BLaER1 treated with 17β-estradiol and CSF1 and Interleukin-3, amounts not matched to agents 10 nM and 100 nM (cell line): ENCODE results near the gene HAGHL.
A peak's percentile ranks its signal among the peaks of the same experiment; 100 is the strongest.

Experiments used
- H3K27ac ChIP-seq, 11 experiments: shearing (Covaris generic); formaldehyde crosslinking; 2 replicates each; pipeline ENCODE4 v1.8.1; 2022
- H3K27me3 ChIP-seq, 11 experiments: shearing (Covaris generic); formaldehyde crosslinking; 2 replicates each; pipeline ENCODE4 v1.8.1; 2022
- H3K36me3 ChIP-seq, 11 experiments: shearing (Covaris generic); formaldehyde crosslinking; 2 replicates each; pipeline ENCODE4 v1.8.1; 2022
- H3K4me1 ChIP-seq, 10 experiments: shearing (Covaris generic); formaldehyde crosslinking; 2 replicates each; pipeline ENCODE4 v1.8.1; 2022
- H3K4me2 ChIP-seq, 11 experiments: shearing (Covaris generic); formaldehyde crosslinking; 2 replicates each; pipeline ENCODE4 v1.8.1; 2022
- H3K4me3 ChIP-seq, 10 experiments: shearing (Covaris generic); formaldehyde crosslinking; 2 replicates each; pipeline ENCODE4 v1.8.1; 2022
- H3K9ac ChIP-seq, 11 experiments: shearing (Covaris generic); formaldehyde crosslinking; 2 replicates each; pipeline ENCODE4 v1.8.1; 2022
- H3K9me3 ChIP-seq, 11 experiments: shearing (Covaris generic); formaldehyde crosslinking; replicated peaks in 1 of 11; 2 replicates each; pipeline ENCODE4 v1.8.1; 2022
- H4K20me1 ChIP-seq, 11 experiments: shearing (Covaris generic); formaldehyde crosslinking; 2 replicates each; pipeline ENCODE4 v1.8.1; 2022
- Cebpa-rat ChIP-seq, 11 experiments: shearing (Covaris generic); IDR thresholded peaks; 2 replicates each; pipeline ENCODE4 v1.8.1; 2022

Gene HAGHL

DNA sequence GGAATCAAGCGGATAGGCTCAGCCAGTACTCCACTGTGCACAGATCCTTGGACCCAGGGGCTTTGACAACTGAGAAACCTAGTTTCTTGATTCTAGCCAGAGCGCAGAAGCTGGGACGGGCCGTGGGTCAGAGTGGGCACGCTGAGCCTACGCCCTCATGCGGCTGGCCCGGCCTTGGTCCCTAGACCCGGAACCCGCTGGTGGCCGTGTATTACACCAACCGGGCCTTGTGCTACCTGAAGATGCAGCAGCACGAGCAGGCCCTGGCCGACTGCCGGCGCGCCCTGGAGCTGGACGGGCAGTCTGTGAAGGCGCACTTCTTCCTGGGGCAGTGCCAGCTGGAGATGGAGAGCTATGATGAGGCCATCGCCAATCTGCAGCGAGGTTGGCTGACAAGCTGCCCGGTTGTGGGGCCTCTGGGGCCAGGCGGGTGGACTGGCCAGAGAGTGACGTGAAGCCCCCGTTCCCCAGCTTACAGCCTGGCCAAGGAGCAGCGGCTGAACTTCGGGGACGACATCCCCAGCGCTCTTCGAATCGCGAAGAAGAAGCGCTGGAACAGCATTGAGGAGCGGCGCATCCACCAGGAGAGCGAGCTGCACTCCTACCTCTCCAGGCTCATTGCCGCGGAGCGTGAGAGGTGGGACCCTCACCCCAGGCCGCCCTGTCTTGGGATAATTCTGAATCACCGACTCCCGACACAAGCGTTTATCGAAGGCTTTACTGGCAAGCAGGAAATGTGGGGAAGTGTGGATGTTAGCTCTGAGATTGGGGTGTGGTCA lies 45.8 kb upstream of the HAGHL start:
- H3K4me2 ChIP-seq: peak overlapping the region; percentile 95 to 99 (median 99)
- peak overlapping the region; percentile 69 to 91 (median 82); a peak in 21 of 22 replicates for H3K27ac ChIP-seq
- peaks cover 23 to 39% (median 27%) of the 10 kb centered on the region in 11 experiments for H3K36me3 ChIP-seq
- peaks cover 26 to 74% (median 54%) of the 10 kb centered on the region in 11 experiments; a peak in 21 of 22 replicates for H4K20me1 ChIP-seq
- no peak for TF ChIP-seq Cebpa-rat (IDR thresholded peaks at IDR 0.05)
- H3K27me3 ChIP-seq: peaks cover 0 to 6% (median 0%) of the 10 kb centered on the region in 11 experiments; a peak in 5 of 22 replicates
- no peaks in the 10 kb centered on the region for H3K9me3 ChIP-seq
- H3K4me1 ChIP-seq: peaks cover 42 to 57% (median 51%) of the 10 kb centered on the region in 10 experiments
- H3K9ac ChIP-seq: peak overlapping the region; percentile 87 to 96 (median 91)
- peak overlapping the region; percentile 75 to 98 (median 90) for H3K4me3 ChIP-seq

DNA sequence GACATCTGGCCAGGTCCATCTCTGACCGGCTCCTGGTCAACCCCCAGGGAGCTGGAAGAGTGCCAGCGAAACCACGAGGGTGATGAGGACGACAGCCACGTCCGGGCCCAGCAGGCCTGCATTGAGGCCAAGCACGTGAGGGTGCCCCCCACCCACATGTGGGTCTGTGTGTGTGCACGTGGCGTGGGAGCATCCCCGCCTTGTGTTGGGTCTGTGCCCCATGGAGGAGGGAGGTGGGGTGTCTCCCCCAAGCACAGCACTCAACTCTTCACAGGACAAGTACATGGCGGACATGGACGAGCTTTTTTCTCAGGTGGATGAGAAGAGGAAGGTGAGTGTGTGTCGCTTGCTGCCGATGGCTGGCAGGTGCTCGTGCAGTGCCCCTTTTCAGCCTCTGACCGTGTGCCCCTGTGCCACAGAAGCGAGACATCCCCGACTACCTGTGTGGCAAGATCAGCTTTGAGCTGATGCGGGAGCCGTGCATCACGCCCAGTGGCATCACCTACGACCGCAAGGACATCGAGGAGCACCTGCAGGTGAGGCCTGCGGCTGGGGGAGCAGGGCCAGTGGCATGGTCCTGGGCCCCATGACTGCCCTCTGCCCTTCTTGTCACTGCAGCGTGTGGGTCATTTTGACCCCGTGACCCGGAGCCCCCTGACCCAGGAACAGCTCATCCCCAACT lies 45.0 kb upstream of the HAGHL start:
- peaks cover 42 to 64% (median 52%) of the 10 kb centered on the region in 10 experiments for H3K4me1 ChIP-seq
- no peak for TF ChIP-seq Cebpa-rat (IDR thresholded peaks at IDR 0.05)
- H3K36me3 ChIP-seq: peaks cover 28 to 47% (median 33%) of the 10 kb centered on the region in 11 experiments
- H3K9me3 ChIP-seq: no peaks in the 10 kb centered on the region
- H3K4me3 ChIP-seq: peak overlapping the region; percentile 75 to 98 (median 90)
- H3K4me2 ChIP-seq: peak overlapping the region; percentile 95 to 99 (median 99)
- peak overlapping the region in 2 of 11 experiments; percentile 82; a peak in 4 of 22 replicates for H3K27ac ChIP-seq
- no peaks in the 10 kb centered on the region; a peak in 2 of 22 replicates for H3K27me3 ChIP-seq
- H4K20me1 ChIP-seq: peaks cover 26 to 70% (median 47%) of the 10 kb centered on the region in 11 experiments; a peak in 21 of 22 replicates
- H3K9ac ChIP-seq: peak overlapping the region; percentile 87 to 96 (median 91); a peak in 21 of 22 replicates

DNA sequence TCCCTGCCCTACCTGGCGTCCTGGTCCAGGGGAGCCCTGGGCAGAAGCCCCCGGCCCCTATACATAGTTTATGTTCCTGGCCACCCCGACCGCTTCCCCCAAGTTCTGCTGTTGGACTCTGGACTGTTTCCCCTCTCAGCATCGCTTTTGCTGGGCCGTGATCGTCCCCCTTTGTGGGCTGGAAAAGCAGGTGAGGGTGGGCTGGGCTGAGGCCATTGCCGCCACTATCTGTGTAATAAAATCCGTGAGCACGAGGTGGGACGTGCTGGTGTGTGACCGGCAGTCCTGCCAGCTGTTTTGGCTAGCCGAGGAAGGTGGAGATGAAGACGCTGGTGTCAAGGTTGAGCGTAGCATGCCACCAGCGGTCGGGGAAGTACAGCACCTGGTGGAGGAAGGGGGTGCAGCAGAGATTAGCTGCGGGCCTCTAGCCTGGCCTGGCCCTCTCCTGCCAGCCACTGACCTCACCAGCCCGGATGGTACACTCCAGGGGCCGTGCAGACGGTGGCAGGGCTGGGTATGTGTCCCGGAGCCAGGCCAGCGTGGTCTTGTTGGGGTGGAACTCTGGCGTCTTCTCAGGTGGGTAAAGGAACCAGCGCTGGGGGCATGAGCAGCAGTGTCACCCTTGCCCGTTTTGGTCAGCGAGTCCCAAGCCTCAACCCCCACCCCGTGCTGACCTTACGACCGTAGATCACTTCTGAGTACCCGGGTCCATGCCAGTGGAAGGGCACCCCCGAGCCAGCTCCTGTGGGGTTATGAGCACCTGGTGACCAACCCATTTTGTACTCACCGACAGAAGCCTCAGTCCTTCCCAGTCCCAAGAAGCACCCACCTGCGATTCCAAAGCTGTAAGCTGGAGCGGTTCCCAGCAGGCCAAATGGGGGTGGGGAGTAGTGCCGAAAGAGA lies 44.2 kb upstream of the HAGHL start:
- peaks cover 33 to 55% (median 41%) of the 10 kb centered on the region in 11 experiments for H3K36me3 ChIP-seq
- no peaks in the 10 kb centered on the region for H3K9me3 ChIP-seq
- H3K27me3 ChIP-seq: no peaks in the 10 kb centered on the region
- H3K4me3 ChIP-seq: peak overlapping the region; percentile 64 to 98 (median 81)
- H3K4me1 ChIP-seq: peaks cover 42 to 64% (median 52%) of the 10 kb centered on the region in 10 experiments
- H3K27ac ChIP-seq: peak overlapping the region in 4 of 11 experiments; percentile 75 to 81 (median 78); a peak in 2 of 22 replicates
- peak overlapping the region; percentile 95 to 99 (median 99) for H3K4me2 ChIP-seq
- no peak for TF ChIP-seq Cebpa-rat (IDR thresholded peaks at IDR 0.05)
- peaks cover 26 to 68% (median 46%) of the 10 kb centered on the region in 11 experiments; a peak in 21 of 22 replicates for H4K20me1 ChIP-seq
- peak overlapping the region; percentile 84 to 96 (median 89); a peak in 21 of 22 replicates for H3K9ac ChIP-seq

- peaks cover 26 to 65% (median 42%) of the 10 kb centered on the region in 11 experiments; a peak in 21 of 22 replicates for H4K20me1 ChIP-seq
- TF ChIP-seq Cebpa-rat (IDR thresholded peaks at IDR 0.05): no peak
- no peaks in the 10 kb centered on the region for H3K9me3 ChIP-seq
- no peaks in the 10 kb centered on the region for H3K27me3 ChIP-seq
- peak overlapping the region; percentile 64 to 98 (median 80) for H3K4me3 ChIP-seq
- peaks cover 33 to 60% (median 44%) of the 10 kb centered on the region in 11 experiments for H3K36me3 ChIP-seq
- peak overlapping the region; percentile 95 to 99 (median 99) for H3K4me2 ChIP-seq
- peak overlapping the region; percentile 84 to 96 (median 87) for H3K9ac ChIP-seq
- peaks cover 46 to 71% (median 57%) of the 10 kb centered on the region in 10 experiments for H3K4me1 ChIP-seq
- H3K27ac ChIP-seq: peak overlapping the region; percentile 58 to 85 (median 78)
Measured at GRCh38 chr16:683396-684070, 43.4 kb upstream of the HAGHL start.

GRCh38 chr16:684071-684794 lies 42.7 kb upstream of the HAGHL start, which contains the start of gene JMJD8:
TSS of gene JMJD8 (minus strand) at chr16:684334. CDS start at chr16:684319, 15 bp downstream.
- Histone ChIP-seq H4K20me1 (peaks cover 26 to 58% (median 36%) of the 10 kb centered on the region in 11 experiments; a peak in 21 of 22 replicates), H3K27ac (peak within 1 kb of the TSS; percentile 58 to 85 (median 78)), H3K4me2 (peak within 1 kb of the TSS; percentile 95 to 99 (median 99)), H3K4me1 (peaks cover 49 to 72% (median 58%) of the 10 kb centered on the region in 10 experiments), H3K4me3 (peak within 1 kb of the TSS; percentile 64 to 98 (median 80)), H3K9me3 (no peaks in the 10 kb centered on the region), H3K27me3 (no peaks in the 10 kb centered on the region), H3K9ac (peak within 1 kb of the TSS; percentile 84 to 96 (median 87)), H3K36me3 (peaks cover 33 to 60% (median 44%) of the 10 kb centered on the region in 11 experiments)
- no peak for TF ChIP-seq Cebpa-rat (IDR thresholded peaks at IDR 0.05)

DNA sequence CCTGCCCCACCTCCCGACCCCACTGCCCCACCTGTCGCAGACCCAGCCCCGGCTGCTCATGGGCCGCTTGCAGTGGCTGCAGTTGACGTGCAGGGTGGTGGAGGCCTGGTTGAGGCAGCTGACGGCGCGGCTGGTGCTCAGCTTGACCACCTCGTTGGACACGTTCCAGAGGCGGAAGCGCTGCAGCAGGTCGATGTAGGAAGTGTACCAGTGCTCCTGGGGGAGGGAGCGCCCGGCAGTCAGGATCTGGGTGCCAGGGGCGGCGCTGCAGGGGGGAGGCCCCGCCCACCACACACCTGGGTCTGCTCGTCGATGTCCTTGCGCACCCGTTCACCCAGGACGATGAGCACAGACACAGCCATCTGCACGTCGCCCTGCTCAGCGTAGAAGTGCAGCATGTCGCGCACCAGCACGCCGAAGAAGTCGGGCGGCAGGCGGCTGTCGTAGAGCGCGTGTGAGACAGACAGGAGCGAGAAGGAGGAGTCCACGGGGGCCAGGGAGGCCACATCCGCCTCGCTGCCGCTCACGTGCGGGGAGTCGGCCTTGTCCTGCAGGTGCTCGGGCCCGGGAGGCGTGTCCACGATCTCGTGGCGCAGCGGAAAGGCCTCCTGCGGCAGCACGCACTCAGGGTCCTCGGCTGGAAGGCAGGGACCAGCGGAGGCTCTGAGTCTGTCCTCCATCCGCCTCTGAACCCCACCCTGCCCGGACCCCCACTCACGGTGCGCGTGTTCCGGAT lies 41.8 kb upstream of the HAGHL start:
- peak overlapping the region in 3 of 10 experiments; percentile 11 to 96 (median 90); a peak in 3 of 20 replicates for H3K4me3 ChIP-seq
- peaks cover 33 to 60% (median 44%) of the 10 kb centered on the region in 11 experiments for H3K36me3 ChIP-seq
- H3K9ac ChIP-seq: peak overlapping the region in 3 of 11 experiments; percentile 9 to 37 (median 36); a peak in 3 of 22 replicates
- H4K20me1 ChIP-seq: peaks cover 26 to 55% (median 36%) of the 10 kb centered on the region in 11 experiments; a peak in 21 of 22 replicates
- no peaks in the 10 kb centered on the region for H3K27me3 ChIP-seq
- H3K4me1 ChIP-seq: peaks cover 52 to 75% (median 63%) of the 10 kb centered on the region in 10 experiments
- H3K27ac ChIP-seq: no peak overlapping the region
- H3K9me3 ChIP-seq: no peaks in the 10 kb centered on the region
- TF ChIP-seq Cebpa-rat (IDR thresholded peaks at IDR 0.05): no peak
- H3K4me2 ChIP-seq: peak overlapping the region; percentile 61 to 99 (median 98); a peak in 21 of 22 replicates
